ENCODE results near the gene AGPAT4.
A peak's percentile ranks its signal among the peaks of the same experiment; 100 is the strongest.

Gene AGPAT4

DNA sequence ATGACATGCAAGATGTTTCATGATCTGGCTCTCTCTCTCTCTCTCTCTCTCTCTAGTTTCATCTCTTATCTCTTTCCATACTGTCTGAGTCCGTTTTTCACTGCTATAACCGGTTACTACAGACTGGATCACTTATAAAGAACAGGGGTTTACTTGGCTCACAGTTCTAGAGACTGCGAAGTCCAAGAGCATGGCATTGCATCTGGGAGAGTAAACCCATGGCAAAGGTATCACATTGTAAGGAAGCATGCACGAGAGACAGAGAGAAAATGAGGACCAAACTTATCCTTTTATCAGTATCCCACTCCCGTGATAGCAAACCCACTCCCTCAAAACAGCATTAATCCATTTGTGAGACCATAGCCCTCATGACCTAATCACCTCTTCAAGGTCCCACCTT, 7.2 kb upstream of the AGPAT4 start:
- no peak for DNase-seq (ENCODE audit: low read depth)

DNA sequence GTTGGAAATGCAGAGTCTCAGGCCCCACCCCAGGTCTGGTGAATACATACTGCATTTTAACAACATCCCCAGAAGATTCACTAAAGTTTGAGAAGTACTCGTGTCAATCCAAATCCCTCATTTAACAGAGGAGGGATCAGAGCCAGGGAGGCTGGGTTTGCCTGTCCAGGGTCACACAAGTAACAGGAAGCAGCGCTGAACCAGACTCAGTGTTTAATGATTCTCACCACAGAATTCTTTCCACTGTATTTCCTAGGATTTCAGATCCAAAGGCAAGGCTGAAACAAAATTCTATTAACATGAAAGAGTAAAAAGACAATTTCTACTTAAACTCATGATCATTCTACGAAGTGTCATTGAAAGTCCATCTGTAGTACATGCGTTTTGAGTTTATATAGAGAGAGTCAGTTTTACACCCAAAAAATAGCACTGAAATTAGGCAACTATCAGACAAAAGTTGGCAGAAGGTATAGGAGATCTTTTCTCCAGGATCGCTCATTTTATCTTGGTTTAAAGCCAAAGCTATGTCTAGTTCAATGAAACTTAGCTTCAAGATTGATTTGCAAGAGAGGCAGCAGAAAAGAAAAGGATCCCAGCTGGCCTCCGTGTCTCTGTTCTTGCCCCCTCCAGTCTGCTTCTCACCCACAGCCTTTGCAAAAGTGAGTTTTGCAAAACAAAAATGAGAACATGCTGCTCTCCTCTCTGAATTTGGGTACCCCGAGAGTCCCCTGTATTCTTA, 6.0 kb upstream of the AGPAT4 start:
- DNase-seq (ENCODE audit: low read depth), result no peak

DNA sequence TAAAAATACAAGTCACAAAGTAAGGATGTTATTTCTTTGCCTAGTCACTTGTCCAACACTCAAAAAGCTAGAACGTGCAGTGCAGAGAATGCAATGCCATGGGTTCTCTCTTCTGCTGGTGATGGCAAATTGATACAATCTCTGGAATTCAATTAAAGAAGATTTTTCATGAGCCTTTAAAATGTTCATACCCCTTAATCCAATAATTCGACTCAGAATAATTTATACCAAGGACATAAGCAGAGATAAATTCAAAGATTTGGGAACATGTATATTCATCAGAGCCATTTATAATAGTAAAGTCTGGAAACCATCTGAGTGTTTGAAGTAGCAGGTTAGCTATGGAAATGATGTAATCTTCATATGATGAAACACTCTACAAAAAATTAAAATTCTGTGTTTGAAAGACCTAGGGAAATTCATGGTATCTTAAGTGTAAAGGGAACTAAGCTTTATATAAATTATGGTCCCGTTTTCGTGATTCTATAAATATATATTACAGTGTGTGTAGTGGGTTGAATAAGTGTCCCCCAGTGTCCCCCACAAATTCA, 2.8 kb upstream of the AGPAT4 start:
- no peak for DNase-seq (ENCODE audit: low read depth)

DNA sequence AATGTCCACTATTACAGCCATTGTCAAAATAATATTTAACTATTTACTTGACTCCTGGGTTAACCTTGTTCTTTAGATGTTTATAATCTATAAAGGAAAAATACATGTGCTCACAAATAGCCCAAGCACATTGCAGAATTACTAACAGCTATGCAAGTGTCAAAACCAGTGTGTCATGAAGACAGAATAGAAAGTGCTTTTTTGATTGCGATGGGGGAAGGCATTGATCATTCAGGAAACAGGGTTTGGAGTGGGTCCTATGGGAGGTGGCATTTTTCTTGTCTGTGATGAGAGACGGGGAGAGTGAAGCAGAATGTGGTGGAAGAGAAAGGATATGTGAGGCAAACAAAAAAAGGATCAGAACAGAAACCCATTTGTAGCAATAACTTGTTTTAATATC, 1.0 kb upstream of the AGPAT4 start:
- no peak for DNase-seq (ENCODE audit: low read depth)

DNA sequence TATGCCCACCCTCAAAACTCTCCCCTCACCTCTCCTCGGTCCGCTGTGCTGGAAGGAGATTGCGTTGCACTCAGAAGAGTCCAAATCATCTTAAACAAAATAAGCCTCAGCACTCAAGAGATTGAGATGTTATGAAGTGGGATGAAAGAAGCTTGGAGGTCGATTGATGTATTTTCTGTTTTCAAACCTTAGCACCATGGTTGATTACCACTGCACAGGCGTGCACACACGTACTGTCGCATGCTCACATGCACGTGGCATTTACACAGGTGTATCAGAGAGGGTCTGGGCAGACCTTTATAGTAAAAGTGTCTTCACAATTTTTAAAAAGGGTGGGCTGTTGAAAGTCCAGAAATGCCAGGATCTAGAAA, 612 bp upstream of the AGPAT4 start:
- no peak for DNase-seq (ENCODE audit: low read depth)

DNA sequence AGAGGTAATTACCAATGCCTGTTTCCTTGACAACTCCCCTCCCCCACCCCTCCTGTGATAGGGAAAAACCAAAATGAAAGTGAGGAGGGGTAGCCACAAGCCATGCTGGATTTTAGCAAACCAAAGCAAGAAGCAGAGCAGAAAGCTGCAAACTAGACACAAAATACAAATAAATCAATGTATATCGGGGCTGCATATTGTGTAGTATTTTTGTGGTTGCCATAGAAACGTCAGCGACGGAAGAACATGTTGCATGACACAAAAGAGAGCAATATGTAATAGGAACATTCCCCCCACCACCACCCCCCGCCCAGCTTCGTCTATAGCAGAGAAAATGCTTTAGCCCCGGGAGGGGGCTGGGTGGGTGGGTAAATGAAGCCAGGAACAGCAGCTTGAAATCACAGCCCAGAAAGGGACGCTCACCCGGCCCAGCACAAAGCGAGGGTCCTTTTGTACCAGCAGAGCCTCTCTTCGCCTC, 548 bp downstream of the AGPAT4 start:
- DNase-seq (ENCODE audit: low read depth), result no peak

DNA sequence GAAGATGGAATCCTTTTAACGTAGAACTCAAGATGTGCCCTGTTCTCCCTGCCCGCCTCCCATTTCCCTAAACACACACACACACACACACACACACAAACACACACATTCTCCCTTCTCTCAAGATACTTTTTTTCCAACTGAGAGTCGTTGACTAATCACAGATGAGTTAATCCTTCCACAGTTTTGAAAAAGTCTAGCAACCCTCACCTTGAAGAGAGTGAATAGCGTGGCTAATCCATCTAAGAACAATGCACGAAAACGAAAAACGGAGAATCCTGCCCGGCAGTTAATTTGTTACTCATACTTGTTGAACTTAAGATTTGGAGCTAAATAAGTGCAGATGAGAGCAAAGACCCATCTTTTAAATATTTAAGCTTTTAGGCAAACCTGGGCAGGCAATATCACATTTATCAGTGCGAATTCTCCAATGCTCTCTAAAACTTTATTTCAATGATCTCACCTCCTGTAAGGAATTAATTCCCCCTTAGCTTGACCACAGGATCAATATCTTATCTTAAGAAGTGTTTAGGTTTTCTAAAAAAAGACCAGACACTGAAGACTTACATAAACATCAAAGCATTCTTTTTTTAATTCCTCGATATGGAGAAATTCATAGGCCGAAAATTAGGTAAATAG, 1.1 kb downstream of the AGPAT4 start:
- DNase-seq (ENCODE audit: low read depth), result no peak

DNA sequence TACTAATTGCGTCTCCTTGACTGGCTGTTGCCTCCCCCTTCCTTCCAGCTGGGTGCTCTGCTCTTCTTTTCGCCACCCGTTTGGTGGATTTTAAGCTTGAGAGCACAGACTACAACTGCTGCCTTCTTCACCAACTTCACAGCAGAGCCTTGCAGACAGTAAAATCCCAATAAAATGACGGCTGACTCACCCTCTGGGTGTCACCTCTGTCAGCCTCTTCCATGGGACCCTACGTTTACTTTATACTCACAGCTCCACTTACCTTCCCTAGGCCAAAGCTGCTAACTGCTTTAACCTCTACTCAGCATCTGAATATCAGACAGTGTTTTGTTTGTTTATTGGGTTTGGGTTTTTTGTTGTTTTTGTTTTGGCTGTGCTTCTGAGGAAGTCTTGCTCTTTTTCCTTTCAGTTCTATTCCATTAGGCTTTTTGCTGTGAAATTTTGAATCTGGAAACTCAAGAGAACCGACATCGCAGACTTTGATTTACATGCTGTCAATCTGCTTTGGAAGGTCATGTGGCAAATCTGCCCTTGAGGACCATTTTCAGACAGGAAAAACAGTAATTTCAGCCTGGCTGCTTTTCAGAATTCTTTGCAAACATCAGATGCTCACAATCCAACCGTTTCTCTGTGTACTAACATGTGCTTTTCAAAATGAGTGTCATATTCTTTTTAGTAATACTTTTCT, 2.4 kb downstream of the AGPAT4 start:
- no peak for DNase-seq (ENCODE audit: low read depth)

DNA sequence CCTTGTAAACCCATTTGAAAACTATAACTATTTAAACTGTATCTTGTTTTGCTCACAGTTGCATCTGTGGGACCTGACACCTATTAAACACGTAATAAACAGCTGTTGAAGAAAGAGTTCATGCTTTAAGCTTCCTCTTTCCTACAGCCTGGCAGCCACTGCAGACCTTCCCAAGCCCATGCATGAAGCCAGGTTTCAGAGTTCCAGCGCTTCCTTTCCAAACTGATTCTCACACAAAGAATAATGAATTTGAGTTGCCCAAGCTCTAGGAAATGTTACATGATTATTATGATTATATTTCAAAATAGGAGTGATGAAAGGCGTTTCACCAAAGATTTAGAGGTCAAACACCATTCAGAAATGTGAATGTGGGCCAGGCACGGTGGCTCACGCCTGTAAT, 3.7 kb downstream of the AGPAT4 start:
- no peak for DNase-seq (ENCODE audit: low read depth)

DNA sequence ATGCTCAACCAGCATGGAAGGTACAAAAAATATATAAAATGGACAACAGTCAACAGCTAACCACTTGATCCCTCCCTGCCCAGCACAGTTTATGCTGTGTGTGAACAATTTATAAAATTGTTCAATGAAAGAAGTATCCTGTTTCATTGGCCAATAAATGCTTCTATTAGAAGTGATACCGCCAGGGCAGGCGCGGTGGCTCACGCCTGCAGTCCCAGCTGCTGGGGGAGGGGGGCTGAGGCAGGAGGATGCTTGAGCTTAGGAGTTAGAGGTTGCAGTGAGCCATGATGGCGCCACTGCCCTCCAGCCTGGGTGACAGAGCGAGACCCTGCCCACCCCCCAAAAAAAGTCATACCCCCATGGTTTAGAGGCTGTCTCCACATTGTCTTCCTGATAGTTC, 4.6 kb downstream of the AGPAT4 start:
- no peak for DNase-seq (ENCODE audit: low read depth)

DNA sequence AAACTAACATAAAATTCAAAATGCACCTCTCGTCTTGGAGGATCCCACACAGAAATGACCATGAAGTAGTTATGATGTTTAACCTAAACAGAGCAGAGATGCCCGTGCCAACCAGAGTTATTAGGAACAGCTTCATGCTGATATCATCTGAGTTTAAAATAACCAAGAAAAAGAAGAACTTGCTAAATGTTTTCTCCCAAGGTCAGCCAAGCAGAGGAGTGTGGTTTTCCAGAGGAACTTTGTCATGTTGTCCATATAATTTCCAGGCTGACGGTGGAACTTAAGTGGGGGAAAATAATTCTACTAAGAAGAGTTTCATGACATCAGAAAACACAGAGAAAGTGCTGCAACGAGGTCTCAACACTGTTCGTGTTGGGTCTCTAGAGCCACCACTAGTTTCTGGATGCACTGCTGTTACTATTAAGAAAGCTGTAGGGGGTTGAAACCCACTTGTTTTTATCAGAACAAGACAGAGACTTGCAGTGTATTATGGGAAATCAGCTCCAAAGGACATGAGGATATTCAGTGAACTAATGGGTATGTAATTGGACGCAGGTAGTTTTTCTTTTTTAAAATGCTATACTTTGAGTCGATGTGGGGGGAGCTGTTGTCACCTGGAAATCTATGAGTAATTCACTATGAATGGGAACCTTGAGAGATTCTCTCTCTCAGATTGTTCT, 5.2 kb downstream of the AGPAT4 start:
- DNase-seq (ENCODE audit: low read depth), result no peak

DNA sequence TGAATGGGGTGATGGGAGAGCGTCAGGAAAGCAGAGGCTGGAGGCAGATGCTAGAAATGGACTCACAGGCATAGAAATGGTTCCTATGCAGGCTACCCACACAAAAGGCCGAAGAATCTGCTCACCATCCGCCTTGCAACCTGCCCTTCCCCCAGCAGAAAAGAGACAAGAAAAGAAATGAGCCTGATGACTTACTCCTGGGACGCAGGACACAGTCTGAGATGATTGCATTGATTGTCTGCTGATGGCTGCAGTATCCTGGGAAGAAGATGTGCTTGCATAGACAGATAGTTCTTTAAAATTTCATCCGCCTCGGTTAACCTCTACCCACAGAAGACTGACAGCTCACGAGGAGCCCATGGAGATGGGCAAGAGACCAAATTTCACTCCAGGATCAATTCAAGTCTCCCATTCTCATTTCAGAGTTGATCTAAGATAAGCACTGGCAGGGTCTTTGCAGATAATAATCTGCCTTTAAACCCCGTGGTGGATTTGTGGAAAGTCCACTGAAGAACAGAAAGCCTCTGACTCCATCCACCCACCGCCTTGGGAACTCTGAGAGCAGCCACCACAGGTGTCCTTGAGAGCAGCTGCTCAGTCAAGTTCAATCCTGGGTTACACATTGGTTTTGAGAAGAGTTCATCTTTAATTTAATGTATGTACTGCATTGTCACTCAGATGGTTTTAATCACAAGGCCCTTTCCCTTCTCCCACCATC, 7.2 kb downstream of the AGPAT4 start:
- no peak for DNase-seq (ENCODE audit: low read depth)

DNA sequence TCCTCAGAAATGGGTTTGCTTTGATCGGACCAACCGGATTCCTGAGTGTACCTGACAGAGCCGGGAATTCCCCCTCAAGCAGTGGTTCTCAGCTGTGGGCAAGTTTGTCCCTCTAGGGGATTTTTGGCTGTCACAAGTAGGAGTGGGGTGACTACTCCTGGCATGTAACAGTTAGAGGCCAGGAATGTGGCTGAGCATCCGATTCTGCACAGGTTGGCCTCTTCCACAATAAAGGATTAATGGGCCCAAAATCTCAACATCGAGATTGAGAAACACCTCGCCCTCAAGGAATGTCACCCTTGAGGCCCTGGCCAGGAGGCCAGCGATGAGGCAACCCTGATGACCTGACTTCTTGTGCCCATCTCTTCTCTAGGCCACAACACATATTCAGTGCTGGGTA, 7.9 kb downstream of the AGPAT4 start:
- DNase-seq (ENCODE audit: low read depth), result no peak

DNA sequence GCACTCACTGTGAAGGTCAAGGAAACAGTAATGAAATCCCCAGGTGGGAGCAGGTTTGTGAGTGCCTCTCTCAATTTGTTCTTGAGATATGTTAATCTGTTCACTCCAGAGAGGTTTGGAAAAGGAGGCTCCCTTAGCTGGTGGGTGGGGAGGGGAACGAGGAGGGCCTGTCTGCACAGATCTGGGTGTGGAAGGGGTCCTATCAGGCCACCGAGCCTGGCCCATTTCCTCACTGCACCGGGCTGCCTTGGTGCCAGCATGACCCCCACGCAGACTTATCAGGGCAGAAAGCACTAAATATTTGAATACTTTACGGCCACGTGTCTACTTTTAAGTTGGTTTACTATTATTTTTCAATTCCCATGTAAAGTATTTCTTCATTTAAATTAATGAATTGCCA, 8.3 kb downstream of the AGPAT4 start:
- DNase-seq (ENCODE audit: low read depth), result no peak

DNA sequence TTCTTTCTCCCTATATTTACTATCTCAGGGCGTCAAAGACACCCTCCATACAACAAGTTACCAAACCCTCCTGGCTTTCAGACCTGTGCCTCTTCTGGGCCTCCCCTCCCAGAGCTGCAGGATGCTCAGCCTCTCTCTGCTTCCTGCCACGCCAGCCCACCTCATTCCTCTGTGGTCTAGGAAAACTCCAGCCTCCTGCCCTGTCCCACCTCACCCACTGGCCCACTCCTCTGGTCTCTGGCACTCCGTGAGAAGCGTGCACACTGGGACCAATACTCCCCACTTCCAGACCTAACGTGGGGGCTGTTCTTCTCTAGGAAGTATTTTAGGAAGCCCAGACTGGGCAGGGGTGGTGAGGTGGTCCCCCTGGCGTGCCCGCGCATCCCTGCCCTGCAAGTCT, 9.7 kb downstream of the AGPAT4 start:
- DNase-seq (ENCODE audit: low read depth), result no peak

DNA sequence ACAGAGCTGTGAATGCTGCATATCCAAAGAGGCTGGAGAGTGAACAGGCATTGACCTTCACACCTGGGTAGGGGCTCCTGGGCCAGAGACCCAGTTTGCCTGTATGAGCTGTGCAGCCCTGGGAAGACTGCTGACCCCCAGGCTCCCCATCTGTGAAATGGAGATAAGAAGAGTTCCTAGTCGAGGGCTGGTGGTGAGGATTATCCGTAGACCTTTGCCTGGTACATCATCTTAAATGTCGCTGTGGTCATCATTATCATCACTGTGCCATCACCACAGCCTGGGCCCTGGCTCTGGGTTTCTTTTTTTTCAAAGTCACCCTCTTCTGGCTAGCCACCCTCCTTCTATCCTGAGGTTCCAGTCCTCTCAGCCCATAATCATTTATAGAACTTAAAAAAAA, 12.0 kb downstream of the AGPAT4 start:
- no peak for DNase-seq (ENCODE audit: low read depth)

DNA sequence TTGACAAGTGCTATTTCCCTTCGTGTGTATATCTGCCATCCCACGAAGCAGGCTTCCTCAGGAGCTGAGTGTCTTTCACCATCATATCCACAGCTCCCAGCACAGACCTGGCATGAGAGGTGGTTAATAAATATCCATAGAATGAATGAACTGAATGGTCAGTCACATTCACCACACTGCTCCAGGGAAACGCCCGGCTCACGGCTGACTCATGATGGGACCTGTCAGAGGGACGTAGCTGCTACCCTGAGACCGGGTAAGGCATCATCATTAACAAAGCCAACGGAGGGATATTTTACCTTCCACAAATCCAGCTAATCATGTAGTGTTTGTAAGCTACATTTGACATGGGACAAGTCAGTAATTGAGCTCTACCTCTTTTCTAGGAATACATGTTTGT, 12.5 kb downstream of the AGPAT4 start:
- no peak for DNase-seq (ENCODE audit: low read depth)

DNA sequence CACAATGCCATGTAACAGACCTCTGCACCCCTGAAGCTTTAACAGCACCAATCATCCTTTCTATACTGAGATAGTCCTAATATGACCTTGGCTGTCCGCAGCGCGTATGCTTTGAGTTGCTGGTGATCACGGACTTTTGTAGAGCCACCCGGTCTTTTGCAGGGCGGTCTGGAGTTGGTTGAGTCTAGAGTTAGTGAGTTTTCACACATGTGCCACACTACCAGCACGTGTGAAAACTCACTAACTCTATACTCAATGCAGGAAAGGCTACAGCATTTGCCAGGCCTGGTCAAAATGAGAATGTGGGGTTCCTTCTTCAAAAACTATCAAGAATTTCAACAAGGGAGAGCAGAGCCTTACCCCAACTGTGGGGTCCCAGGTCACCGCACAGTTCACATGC, 14.6 kb downstream of the AGPAT4 start:
- no peak for DNase-seq (ENCODE audit: low read depth)

DNA sequence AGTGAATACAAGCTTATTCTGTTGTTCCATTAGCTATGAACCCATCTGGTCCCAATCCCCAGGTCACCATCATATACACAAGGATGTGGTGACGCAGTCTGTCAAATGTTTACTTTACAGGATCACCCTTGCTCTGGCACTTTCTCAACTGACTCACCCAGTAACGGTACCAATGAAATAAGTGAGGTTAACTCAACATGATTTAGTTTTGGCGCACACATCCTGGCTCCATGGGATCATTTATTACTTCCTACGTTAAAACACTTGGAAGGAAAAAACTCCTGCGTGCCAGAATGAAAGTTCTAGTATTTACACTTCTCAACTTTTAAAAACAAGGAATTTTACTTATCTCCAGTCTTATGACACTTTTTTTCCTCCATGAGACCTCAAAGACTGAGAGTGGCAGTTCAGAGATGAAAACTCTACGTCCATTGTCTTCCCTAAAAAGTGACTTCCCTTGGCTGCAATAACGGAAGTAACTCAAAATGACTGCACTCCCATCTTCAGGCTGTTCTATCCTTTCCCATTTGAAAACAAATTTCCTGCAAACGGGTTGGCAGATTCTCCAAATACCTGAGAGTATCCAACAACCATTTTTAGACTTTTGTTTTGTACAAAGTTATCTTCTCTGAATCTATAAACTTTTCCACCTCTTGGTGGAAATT, 15.9 kb downstream of the AGPAT4 start:
- DNase-seq (ENCODE audit: low read depth), result peak; percentile 88

DNA sequence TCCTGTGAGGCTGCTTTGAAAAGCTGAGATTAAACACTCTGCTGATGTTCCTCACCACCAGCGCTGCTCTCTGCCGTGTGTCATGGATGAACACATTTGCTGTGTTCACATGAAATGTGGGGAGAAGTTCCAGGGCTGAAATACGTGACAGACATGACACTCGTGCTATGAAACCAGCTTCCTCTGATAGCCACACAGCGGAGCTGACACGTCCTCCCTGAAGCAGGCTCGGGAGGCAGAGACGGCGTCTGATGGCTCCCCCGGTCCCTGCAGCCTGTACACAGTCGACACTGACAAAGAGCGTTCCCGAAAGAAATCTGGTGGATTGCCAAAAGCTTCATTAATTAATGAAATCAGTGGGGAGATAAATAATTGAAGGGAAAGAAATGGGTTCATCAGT, 17.5 kb downstream of the AGPAT4 start:
- no peak for DNase-seq (ENCODE audit: low read depth)

DNA sequence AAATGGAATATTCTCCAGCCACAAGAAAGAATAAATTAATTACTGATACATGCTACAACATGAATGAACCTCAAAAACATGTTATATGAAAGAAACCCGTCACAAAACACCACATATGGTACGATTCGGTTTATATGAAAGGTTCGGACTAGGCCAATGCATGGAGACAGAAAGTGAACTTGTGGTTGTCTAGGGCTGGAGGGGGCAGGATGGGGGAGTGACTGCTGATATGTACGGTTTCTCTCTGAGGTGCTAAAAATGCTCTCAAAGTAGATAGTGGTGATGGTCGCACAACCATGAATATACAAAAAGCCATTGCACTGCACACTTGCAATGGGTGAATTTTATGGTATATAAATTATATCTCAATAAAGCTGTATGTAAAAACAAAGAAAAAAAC, 18.3 kb downstream of the AGPAT4 start:
- no peak for DNase-seq (ENCODE audit: low read depth)

All from HS-5 (cell line).